GM18511 (cell line): Measurements from ENCODE around the gene NRXN2.

Experiments used
- ATAC-seq: cut with Tn5 transposase; IDR thresholded peaks from one replicate; pipeline ENCODE4 v1.9.1; 2021; ENCODE audit warnings: mild to moderate bottlenecking, moderate library complexity; ENCODE audit not compliant: unreplicated experiment

NRXN2 gene

GRCh38 chr11:64744544-64745188 is 21.7 kb upstream of the NRXN2 start:
- no peak for ATAC-seq

GRCh38 chr11:64743591-64744543 is 20.9 kb upstream of the NRXN2 start, which contains the start of gene RASGRP2:
Gene RASGRP2 (minus strand): TSS chr11:64744142. CDS start chr11:64742866, 1,276 bp downstream.
- peak; percentile 40 for ATAC-seq

DNA sequence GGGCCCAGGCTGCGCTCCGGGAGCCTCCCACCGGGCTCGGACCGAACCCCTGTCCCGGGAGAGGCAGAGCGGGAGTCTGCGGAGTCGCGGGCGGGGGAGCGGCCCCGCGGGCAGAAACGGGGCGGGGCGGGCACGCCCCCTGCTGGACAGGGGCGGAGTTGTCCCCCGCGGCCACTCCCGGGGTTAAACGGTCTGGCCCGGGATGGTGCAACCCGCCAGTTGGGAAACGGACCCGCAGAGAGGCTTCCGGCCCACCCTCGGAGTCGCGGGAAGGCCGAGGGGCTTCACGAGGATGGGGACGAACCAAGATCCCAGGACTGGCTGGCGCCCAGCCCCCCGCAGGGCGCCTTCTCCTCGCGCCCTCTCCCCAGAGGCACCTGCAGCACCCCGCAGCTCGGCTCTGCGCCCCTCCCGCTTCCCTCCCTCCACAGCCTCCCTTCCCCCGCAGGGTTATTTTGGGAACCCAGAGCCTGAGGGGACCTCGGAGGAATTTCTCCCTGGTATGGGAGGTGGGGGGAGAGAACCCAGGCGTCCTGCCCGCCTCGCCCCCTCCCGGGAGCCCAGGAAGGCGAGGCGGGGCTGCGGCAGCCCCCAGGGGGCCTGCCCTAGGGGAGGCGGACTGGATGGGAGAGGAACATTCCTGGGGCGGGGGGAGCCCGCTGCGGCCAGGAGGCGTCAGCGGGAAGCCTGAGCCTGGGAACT is 20.0 kb upstream of the NRXN2 start:
- no peak for ATAC-seq

DNA sequence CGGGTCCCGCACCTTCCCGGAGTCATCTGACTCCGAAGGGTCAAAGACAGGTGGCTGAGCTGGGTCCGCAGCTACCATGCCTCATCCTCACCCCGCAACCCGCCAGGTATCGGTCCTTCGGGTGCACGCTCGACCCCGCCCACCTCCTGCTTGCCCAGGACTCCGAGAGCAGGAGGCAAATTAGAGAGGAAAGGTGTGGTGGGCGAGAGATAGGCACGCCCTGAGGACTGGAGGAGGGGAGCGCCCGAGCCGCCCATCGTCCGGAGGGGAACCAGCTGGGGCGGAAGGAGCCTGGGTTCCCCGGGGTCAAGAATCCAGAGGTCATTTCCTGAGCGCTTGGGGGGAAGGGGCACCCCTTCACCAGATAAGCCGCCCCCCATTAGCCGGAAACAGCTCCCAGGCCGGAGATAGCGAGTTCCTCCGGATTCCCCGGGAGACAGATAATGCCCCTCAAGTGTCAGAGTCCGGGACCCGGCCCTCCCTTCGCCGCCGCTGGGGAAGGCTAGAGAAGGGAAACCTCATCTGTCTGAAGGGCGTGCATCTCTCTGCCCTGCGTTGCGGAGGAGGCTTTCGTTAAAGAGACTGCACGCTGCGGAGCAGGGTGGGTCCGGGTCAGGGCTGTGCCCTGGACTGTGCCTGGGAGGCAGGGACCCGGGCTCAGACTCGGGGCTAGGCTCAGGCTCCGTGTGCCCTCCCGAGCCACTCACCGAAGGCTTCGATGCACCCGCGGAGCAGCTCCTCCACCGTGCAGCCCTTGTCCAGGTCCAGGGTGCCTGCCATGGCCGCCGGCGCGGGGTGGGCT is 19.3 kb upstream of the NRXN2 start:
- no peak for ATAC-seq

DNA sequence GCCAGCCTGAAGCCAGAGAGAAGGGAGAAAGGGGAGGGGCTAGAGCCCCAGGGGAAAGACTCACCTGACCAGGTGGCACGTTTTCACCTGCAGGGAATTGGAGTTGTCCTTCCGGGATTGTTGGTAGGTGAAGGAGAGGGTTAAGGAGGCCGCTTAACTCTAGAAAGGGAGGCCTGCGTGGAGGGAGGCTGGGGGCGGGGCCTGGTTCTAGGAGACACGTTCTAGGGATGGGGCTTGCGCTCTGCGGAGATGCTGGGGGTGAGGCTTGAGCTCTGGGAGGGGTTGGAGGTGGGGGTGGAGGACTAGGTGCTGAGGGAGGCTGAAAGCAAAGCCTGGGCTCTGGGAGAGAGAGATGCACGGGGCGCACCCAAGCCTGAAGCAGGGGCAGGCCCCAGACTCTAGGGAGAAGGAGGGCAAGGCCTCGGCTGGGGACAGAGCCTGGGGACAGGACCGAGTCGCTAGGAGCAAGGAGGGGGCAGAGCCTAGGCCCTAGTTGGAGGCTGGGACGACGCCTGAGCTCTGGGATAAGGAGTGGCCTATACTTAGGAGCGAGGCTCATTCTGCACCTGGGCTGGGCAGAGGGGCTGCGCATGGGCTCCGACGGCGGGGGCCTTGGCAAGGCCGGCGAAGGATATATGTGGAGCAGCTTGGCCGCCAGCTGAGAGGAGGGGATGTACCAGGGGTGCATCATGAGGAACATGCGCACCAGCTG is 18.5 kb upstream of the NRXN2 start:
- ATAC-seq, result no peak

DNA sequence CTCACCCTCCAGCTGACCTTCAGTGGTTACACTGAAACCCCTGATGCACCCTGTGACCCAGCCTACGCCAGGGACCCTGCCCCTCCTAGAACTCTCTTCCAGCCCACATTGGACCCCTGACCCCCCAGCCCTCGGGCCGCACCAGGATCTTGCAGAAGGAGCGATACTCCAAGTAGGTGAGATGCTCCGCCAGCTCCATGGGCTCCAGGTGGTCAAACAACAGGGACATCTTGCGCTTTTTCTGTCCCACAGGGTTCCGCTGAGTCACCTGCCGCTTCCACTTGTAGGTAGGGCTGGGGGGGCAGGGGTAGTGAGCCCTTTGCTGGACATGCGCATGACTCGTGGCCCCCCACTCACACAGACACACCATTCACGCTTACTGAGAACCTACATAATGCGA is 16.9 kb upstream of the NRXN2 start:
- no peak for ATAC-seq

DNA sequence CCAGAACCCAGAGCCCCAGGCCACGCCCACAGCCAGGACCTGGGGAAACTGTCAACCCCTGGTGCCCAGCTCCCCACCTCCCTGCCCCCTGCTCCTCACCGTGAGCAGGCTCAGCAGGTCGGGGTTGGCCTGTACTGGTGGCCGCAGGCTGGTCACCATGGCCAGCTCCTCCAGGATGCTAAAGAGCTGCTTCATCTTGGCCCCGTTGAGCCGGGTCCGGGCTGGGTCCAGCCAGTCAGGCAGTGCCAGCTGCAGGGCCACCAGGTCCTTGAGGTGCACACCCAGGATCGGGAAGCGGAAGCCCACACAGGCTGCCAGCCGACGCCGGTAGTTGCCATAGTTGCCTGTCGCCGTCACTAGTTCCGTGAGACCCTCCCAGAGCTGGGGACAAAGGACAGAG is 13.7 kb upstream of the NRXN2 start:
- no peak for ATAC-seq

- no peak for ATAC-seq
Measured at GRCh38 chr11:64735725-64736259, 12.8 kb upstream of the NRXN2 start.

DNA sequence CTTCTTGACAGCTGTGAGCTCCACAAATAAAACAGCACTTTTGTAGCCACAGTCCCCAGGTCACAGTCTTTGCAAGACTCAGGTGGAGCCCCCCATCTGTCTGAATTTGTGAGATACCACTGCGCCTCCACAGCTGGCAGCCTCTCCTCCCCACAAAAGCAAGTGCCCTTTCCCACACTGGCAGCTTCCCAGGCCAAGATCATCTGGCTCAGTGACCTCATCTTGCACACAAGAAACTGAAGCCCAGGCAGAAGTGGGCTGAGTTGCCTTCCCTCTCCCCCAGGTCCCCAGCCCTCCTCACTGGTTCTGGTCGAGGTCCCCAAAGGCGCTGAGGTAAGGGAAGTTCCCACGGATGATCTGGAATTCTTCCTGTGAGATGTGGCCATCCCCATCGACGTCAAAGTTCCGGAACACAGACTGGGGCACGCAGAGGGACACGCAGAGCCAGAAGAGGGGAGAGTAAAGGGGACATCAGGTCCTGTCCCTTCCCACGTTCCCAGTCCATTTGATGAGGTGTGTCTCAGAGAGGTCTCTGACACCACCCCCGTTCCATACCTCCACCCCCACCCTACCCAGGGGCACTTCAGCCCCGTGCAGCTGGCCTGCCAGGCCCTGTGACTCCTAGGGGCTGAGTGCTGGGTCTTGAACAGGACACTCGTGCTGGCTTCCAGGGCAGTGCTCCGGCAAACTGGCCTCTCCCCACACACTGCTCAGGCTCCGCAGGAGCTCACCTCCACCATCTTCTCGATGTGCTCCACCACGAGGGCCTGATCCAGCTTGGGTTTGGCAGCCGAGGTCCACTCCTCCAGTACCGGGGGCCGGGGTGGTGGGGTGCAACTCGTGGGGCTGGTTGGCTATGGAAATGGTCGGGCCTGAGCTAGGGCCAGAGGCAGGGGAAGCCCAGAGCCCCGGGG is 12.1 kb upstream of the NRXN2 start:
- ATAC-seq, result no peak

- ATAC-seq, result no peak
Measured at GRCh38 chr11:64731601-64732000, 8.6 kb upstream of the NRXN2 start.

- no peak for ATAC-seq
Measured at GRCh38 chr11:64729851-64730382, 6.9 kb upstream of the NRXN2 start.

- ATAC-seq, result no peak
Measured at GRCh38 chr11:64728757-64729365, 5.9 kb upstream of the NRXN2 start.

GRCh38 chr11:64726867-64727530 is 4.0 kb upstream of the NRXN2 start:
- no peak for ATAC-seq

DNA sequence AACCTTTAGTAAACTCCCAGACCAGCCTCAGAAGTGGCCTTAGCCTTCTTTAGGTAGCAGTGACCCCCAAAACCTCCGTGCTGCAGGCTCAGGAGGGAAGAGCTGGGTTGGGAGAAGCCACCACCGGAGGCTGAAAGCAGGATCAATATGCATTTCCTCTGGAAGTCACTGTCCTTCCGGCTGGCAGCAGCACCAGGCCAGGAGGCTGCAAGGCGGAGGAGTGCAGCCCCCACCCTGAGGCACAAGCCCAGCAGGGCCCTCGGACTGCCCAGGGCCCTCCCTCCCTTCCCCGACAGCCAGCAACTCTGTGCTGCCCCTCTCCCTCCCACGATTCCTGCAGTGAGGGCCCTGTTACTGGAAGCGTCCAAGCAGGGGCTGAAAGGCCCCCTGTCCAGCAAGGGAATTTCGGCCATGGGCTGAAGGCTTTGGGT is 3.2 kb upstream of the NRXN2 start:
- ATAC-seq, result no peak

DNA sequence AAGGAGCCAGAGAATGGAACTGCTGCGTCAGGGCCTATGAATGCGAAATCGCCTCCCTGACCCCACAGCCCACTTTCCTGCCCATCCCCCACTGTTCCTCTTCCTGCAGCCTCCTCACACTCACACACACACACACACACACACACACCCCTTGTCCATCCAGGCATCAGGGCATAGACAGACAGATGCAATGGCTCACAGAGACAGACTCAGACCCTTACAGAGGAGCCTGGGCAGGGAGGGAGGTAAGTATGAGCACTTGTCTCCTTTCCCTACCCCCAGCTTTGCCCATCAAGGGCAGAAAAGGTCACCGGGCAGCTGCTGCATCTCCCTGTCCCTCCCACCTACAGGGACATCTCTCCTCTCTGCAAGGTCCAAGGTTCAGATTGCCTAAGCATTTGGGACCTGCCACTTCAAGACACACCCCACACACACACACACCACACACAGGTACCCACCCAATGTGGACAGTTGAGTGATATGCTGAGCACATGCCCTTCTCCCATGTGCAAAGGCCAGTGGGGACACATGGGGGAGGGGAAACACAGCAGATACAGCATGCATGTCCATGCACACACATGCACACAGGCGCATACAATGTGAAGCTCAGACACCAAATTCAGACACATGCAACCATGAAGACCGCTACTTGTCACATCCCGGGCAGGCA is 2.0 kb upstream of the NRXN2 start:
- no peak for ATAC-seq

GRCh38 chr11:64723907-64724862 is 1.2 kb upstream of the NRXN2 start:
- no peak for ATAC-seq
